HAP-1 (cell line): Measurements from ENCODE around the gene BLMH.

Source experiments
- DNase-seq, 2 experiments: peaks; one replicate each; pipeline ENCODE4 v3.0.0-alpha.2; 2016 to 2020; ENCODE audit warnings: low spot score in 2 of 2
- H3K27me3 ChIP-seq: fragments of 250-450 bp; sonication (Bioruptor Pico); 2 replicates; pipeline ENCODE4 v1.5.1; 2020; ENCODE audit warnings: low read depth, mild to moderate bottlenecking, moderate library complexity
- H3K36me3 ChIP-seq: fragments of 250-450 bp; sonication (Bioruptor Pico); replicated peaks from 2 replicates; pipeline ENCODE4 v1.5.1; 2020; ENCODE audit warnings: mild to moderate bottlenecking
- H3K4me1 ChIP-seq: fragments of 250-450 bp; sonication (Bioruptor Pico); 2 replicates; pipeline ENCODE4 v1.5.1; 2020; ENCODE audit warnings: mild to moderate bottlenecking
- H3K4me3 ChIP-seq: fragments of 250-450 bp; sonication (Bioruptor Pico); 2 replicates; pipeline ENCODE4 v1.5.1; 2020; ENCODE audit warnings: mild to moderate bottlenecking, moderate library complexity
- H3K9me3 ChIP-seq: fragments of 250-450 bp; sonication (Bioruptor Pico); 2 replicates; pipeline ENCODE4 v1.5.1; 2020; ENCODE audit warnings: mild to moderate bottlenecking, moderate library complexity
- in situ Hi-C: fragments of 300-500 bp; cut with MboI; formaldehyde crosslinking; loops from 3 replicates; pipeline ENCODE4 v1.14.3; 2020; ENCODE audit warnings: low sequenced_read_pairs, inconsistent platforms, mixed read lengths

BLMH gene

GRCh38 chr17:30253312-30253711 lies 38.4 kb downstream of the BLMH start:
- no peak overlapping the region for H3K4me3 ChIP-seq
- H3K4me1 ChIP-seq, result no peaks in the 10 kb centered on the region
- in situ Hi-C loops, result no loop called here
- no peaks in the 10 kb centered on the region for H3K9me3 ChIP-seq
- H3K36me3 ChIP-seq, result peaks cover 12% of the 10 kb centered on the region
- DNase-seq, result no peak
- no peaks in the 10 kb centered on the region for H3K27me3 ChIP-seq

GRCh38 chr17:30251931-30252330 lies 39.8 kb downstream of the BLMH start:
- no peak overlapping the region for H3K4me3 ChIP-seq
- in situ Hi-C loops, result no loop called here
- H3K9me3 ChIP-seq, result no peaks in the 10 kb centered on the region
- no peaks in the 10 kb centered on the region for H3K4me1 ChIP-seq
- H3K27me3 ChIP-seq, result no peaks in the 10 kb centered on the region
- peaks cover 13% of the 10 kb centered on the region for H3K36me3 ChIP-seq
- no peak for DNase-seq

GRCh38 chr17:30249460-30249859 lies 42.3 kb downstream of the BLMH start:
- no peaks in the 10 kb centered on the region for H3K4me1 ChIP-seq
- H3K36me3 ChIP-seq, result peaks cover 10% of the 10 kb centered on the region; the same call in 1 of the 2 replicates
- no peak overlapping the region for H3K4me3 ChIP-seq
- no peaks in the 10 kb centered on the region for H3K9me3 ChIP-seq
- in situ Hi-C loops, result no loop called here
- DNase-seq, result no peak
- H3K27me3 ChIP-seq, result no peaks in the 10 kb centered on the region

- H3K36me3 ChIP-seq, result peaks cover 9% of the 10 kb centered on the region; the same call in 1 of the 2 replicates
- in situ Hi-C loops, result no loop called here
- DNase-seq, result no peak
- no peaks in the 10 kb centered on the region for H3K4me1 ChIP-seq
- H3K9me3 ChIP-seq, result no peaks in the 10 kb centered on the region
- no peak overlapping the region for H3K4me3 ChIP-seq
- H3K27me3 ChIP-seq, result no peaks in the 10 kb centered on the region
Measured at GRCh38 chr17:30248786-30249185, 43.0 kb downstream of the BLMH start.

- H3K27me3 ChIP-seq, result no peaks in the 10 kb centered on the region
- in situ Hi-C loops, result no loop called here
- H3K9me3 ChIP-seq, result no peaks in the 10 kb centered on the region
- no peaks in the 10 kb centered on the region for H3K4me1 ChIP-seq
- no peak overlapping the region for H3K4me3 ChIP-seq
- peaks cover 7% of the 10 kb centered on the region; the same call in 1 of the 2 replicates for H3K36me3 ChIP-seq
- no peak for DNase-seq
Measured at GRCh38 chr17:30246460-30246859, 45.3 kb downstream of the BLMH start.

GRCh38 chr17:30244853-30245385 lies 46.8 kb downstream of the BLMH start:
- Histone ChIP-seq H3K36me3 (peaks cover 7% of the 10 kb centered on the region; the same call in 1 of the 2 replicates), H3K27me3 (no peaks in the 10 kb centered on the region), H3K4me1 (no peaks in the 10 kb centered on the region), H3K9me3 (no peaks in the 10 kb centered on the region; the same call in 1 of the 2 replicates), H3K4me3 (no peak overlapping the region)
- in situ Hi-C loops, result no loop called here
- no peak for DNase-seq

- no peaks in the 10 kb centered on the region for H3K27me3 ChIP-seq
- H3K9me3 ChIP-seq, result no peaks in the 10 kb centered on the region; the same call in 1 of the 2 replicates
- no peak overlapping the region for H3K4me3 ChIP-seq
- in situ Hi-C loops, result no loop called here
- H3K36me3 ChIP-seq, result peaks cover 7% of the 10 kb centered on the region; the same call in 1 of the 2 replicates
- no peak for DNase-seq
- no peaks in the 10 kb centered on the region for H3K4me1 ChIP-seq
Measured at GRCh38 chr17:30243568-30243967, 48.2 kb downstream of the BLMH start.

GRCh38 chr17:30243002-30243401 lies 48.7 kb downstream of the BLMH start:
- DNase-seq, result no peak
- no peaks in the 10 kb centered on the region; the same call in 1 of the 2 replicates for H3K9me3 ChIP-seq
- H3K27me3 ChIP-seq, result no peaks in the 10 kb centered on the region
- H3K36me3 ChIP-seq, result peaks cover 7% of the 10 kb centered on the region; the same call in 1 of the 2 replicates
- H3K4me1 ChIP-seq, result no peaks in the 10 kb centered on the region
- no peak overlapping the region for H3K4me3 ChIP-seq
- in situ Hi-C loops, result no loop called here

GRCh38 chr17:30241051-30241450 lies 50.7 kb downstream of the BLMH start:
- Histone ChIP-seq H3K27me3 (no peaks in the 10 kb centered on the region), H3K36me3 (no peaks in the 10 kb centered on the region), H3K4me3 (no peak overlapping the region), H3K4me1 (no peaks in the 10 kb centered on the region), H3K9me3 (no peaks in the 10 kb centered on the region; the same call in 1 of the 2 replicates)
- DNase-seq, result no peak
- in situ Hi-C loops, result no loop called here

GRCh38 chr17:30240177-30240576 lies 51.6 kb downstream of the BLMH start:
- H3K27me3 ChIP-seq, result no peaks in the 10 kb centered on the region
- no peaks in the 10 kb centered on the region; the same call in 1 of the 2 replicates for H3K9me3 ChIP-seq
- H3K36me3 ChIP-seq, result no peaks in the 10 kb centered on the region
- no peaks in the 10 kb centered on the region for H3K4me1 ChIP-seq
- in situ Hi-C loops, result no loop called here
- no peak overlapping the region for H3K4me3 ChIP-seq
- DNase-seq, result no peak

- in situ Hi-C loops, result no loop called here
- H3K4me3 ChIP-seq, result no peak overlapping the region
- H3K9me3 ChIP-seq, result no peaks in the 10 kb centered on the region; the same call in 1 of the 2 replicates
- no peak for DNase-seq
- no peaks in the 10 kb centered on the region for H3K4me1 ChIP-seq
- H3K36me3 ChIP-seq, result no peaks in the 10 kb centered on the region
- H3K27me3 ChIP-seq, result peaks cover 4% of the 10 kb centered on the region
Measured at GRCh38 chr17:30239089-30239462, 52.7 kb downstream of the BLMH start.

- Histone ChIP-seq H3K4me1 (no peaks in the 10 kb centered on the region), H3K27me3 (peaks cover 8% of the 10 kb centered on the region), H3K9me3 (no peaks in the 10 kb centered on the region; the same call in 1 of the 2 replicates), H3K4me3 (no peak overlapping the region), H3K36me3 (no peaks in the 10 kb centered on the region)
- in situ Hi-C loops, result no loop called here
- no peak for DNase-seq
Measured at GRCh38 chr17:30238387-30239088, 53.2 kb downstream of the BLMH start.

- Histone ChIP-seq H3K36me3 (no peaks in the 10 kb centered on the region), H3K4me1 (no peaks in the 10 kb centered on the region), H3K4me3 (no peak overlapping the region), H3K27me3 (peaks cover 11% of the 10 kb centered on the region), H3K9me3 (no peaks in the 10 kb centered on the region; the same call in 1 of the 2 replicates)
- no peak for DNase-seq
- in situ Hi-C loops, result no loop called here
Measured at GRCh38 chr17:30238003-30238344, 53.8 kb downstream of the BLMH start.

- Histone ChIP-seq H3K4me3 (no peak overlapping the region), H3K36me3 (no peaks in the 10 kb centered on the region), H3K27me3 (peaks cover 11% of the 10 kb centered on the region), H3K4me1 (no peaks in the 10 kb centered on the region), H3K9me3 (no peaks in the 10 kb centered on the region; the same call in 1 of the 2 replicates)
- no peak for DNase-seq
- in situ Hi-C loops, result no loop called here
Measured at GRCh38 chr17:30237296-30238002, 54.3 kb downstream of the BLMH start.
